ENCODE measurements around the gene TOM1L2.

The TOM1L2 gene

GRCh38 chr17:17900615-17901520 is 71.3 kb downstream of the TOM1L2 start:
- in situ Hi-C loops (cut with MboI; ENCODE audit: low sequenced_read_pairs): no loop called here

GRCh38 chr17:17899486-17899885 is 72.7 kb downstream of the TOM1L2 start:
- in situ Hi-C loops (cut with MboI; ENCODE audit: low sequenced_read_pairs): no loop called here

DNA sequence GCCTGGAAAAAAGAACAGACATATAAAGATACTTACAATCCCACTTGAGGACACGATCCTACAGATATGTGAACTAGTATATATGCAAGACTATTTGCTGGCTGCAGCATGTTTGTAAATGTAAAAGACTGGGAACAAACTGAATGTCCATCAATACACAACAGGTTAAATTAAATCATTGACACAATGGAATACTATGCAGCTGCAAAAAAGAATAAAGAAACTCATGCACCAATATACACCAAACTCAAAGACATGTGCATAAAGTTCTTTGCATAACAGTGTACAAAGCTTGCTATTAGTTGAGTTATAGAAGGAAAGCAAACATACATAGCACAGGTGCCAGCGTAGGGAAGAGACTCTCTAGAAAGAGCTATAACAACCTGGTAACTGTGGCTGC is 73.5 kb downstream of the TOM1L2 start:
- in situ Hi-C loops (cut with MboI; ENCODE audit: low sequenced_read_pairs): no loop called here

DNA sequence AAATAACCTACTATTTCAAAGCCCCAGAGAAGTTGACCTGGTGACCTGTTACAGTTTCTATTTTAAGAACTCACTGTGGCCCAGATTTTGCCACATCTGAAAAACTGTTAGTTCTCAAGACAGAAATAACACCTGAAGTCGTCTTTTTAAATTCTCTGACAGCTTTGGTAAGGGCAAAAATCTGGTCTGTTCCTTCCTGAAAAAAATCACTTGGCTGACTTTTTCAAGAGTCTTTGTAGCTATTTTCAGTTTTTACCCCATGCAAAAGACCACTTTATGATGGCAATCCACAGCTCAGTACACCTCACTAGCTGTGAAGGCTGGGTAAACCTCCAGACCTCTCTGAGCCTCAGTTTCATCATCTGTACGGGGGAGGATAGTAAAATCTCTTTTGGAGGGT is 74.8 kb downstream of the TOM1L2 start:
- in situ Hi-C loops (cut with MboI; ENCODE audit: low sequenced_read_pairs): no loop called here

GRCh38 chr17:17896746-17897145 is 75.5 kb downstream of the TOM1L2 start:
- in situ Hi-C loops (cut with MboI; ENCODE audit: low sequenced_read_pairs): no loop called here

GRCh38 chr17:17893801-17894644 is 78.2 kb downstream of the TOM1L2 start:
- in situ Hi-C loops (cut with MboI; ENCODE audit: low sequenced_read_pairs): no loop called here

- in situ Hi-C loops (cut with MboI; ENCODE audit: low sequenced_read_pairs): no loop called here
Observed at GRCh38 chr17:17892731-17893130, 79.5 kb downstream of the TOM1L2 start.

- in situ Hi-C loops (cut with MboI; ENCODE audit: low sequenced_read_pairs): no loop called here
Observed at GRCh38 chr17:17892009-17892408, 80.2 kb downstream of the TOM1L2 start.

DNA sequence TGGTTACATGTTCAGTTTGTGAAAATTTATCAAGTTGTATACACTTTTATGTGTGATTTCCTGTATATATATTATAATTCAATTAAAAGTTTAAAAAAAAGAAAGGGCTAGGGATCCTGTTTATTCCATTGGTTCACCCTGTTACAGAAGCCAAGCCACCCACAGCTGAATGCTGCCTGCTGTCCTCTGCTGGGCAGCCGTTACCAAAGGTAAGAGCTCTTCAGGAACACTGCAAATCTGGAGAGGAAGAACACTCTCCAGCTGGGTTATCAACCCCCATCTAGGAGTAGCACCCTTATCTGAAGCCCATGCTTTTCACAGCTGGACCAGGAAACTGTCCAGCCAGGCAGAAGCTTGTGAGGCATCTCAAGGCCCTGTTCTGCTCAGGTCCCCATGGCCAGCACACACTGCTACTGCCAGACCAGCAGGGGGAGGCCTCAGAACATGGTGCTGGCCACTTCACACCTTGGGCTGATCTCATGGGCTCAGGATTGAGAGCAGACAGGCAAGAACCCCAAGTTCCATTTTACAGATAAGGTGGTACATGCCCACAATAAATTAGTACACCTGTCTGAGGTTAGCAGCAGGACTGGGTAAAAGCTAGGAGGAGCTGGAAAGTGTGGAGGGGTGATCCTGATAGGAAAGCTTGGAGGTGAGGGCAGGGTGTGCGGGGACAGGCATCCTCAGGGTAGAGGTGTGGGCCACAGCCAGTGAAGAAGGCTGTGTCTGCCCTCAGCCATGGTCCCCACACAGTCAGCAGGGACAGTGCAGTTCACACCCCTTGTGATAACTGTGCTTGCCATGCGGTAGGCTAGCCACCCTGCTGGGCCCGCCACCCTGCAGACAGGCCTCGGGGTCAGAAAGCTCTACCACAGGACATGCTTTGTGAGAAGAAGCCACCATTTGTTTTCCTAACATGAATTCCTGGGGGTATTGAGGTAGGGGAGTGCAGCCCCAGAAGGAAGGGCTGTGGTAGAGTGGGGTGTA is 81.1 kb downstream of the TOM1L2 start:
- in situ Hi-C loops (cut with MboI; ENCODE audit: low sequenced_read_pairs): no loop called here

DNA sequence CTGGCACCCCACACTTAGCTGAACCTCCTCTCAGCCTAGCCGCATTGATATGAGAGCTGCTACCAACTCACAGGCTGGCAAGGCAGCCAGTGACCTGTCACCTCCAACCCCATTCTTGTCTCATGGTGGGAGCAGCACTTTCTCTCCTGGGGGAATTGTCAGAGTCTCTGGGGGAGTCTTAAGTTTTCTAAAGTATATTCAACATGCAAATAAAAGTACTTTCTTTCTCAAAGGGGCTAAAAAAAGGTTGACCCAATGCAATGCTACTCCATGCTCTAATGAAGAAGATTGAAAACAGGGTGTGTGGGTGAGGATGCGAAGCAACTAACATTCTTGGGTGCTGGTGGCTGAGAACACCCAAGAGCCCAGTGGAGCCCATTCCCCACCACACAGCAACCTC is 82.3 kb downstream of the TOM1L2 start:
- in situ Hi-C loops (cut with MboI; ENCODE audit: low sequenced_read_pairs): no loop called here

DNA sequence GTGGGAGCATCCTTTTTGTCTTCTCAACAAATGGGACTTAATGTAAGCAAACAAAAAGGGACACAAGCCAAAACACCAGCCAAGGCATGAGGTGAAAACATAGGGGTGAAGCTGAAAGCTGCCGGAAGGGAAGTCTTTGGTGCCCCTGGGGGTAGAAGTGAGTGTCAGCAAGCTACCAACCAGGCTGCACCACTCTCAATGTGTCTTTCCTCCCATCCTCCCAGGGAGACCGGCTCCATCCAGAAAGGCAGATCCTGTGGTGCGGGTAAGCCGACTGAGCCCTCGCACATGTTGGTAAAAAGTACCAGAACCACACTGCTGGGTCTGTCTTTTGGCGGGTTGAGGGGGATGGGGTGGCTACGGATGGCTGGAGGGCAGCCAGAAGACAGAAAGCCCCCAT is 83.4 kb downstream of the TOM1L2 start:
- in situ Hi-C loops (cut with MboI; ENCODE audit: low sequenced_read_pairs): no loop called here

GRCh38 chr17:17888371-17888770 is 83.8 kb downstream of the TOM1L2 start:
- in situ Hi-C loops (cut with MboI; ENCODE audit: low sequenced_read_pairs): no loop called here

- in situ Hi-C loops (cut with MboI; ENCODE audit: low sequenced_read_pairs): no loop called here
Observed at GRCh38 chr17:17887752-17888304, 84.4 kb downstream of the TOM1L2 start.

DNA sequence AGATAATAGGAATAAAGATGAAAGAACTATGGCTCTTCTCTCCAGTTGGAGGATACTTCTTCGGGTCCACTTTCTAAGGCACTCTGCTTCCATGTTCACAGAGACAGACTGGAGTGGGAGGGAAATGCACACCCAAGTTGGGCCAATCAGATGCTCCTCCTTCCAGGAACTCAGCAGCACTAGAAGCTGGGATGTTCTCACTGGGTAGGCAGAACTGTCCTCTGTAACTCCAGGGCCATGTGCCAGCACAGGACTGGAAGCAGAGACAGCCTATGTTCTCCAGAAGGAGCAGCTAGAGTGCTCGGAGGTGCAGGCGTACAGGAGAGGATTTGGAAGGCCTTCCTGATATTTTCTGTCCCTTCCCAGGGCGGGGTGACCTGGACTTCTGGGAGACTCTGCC is 85.5 kb downstream of the TOM1L2 start:
- in situ Hi-C loops (cut with MboI; ENCODE audit: low sequenced_read_pairs): no loop called here

GRCh38 chr17:17886226-17886625 is 86.0 kb downstream of the TOM1L2 start:
- in situ Hi-C loops (cut with MboI; ENCODE audit: low sequenced_read_pairs): no loop called here

DNA sequence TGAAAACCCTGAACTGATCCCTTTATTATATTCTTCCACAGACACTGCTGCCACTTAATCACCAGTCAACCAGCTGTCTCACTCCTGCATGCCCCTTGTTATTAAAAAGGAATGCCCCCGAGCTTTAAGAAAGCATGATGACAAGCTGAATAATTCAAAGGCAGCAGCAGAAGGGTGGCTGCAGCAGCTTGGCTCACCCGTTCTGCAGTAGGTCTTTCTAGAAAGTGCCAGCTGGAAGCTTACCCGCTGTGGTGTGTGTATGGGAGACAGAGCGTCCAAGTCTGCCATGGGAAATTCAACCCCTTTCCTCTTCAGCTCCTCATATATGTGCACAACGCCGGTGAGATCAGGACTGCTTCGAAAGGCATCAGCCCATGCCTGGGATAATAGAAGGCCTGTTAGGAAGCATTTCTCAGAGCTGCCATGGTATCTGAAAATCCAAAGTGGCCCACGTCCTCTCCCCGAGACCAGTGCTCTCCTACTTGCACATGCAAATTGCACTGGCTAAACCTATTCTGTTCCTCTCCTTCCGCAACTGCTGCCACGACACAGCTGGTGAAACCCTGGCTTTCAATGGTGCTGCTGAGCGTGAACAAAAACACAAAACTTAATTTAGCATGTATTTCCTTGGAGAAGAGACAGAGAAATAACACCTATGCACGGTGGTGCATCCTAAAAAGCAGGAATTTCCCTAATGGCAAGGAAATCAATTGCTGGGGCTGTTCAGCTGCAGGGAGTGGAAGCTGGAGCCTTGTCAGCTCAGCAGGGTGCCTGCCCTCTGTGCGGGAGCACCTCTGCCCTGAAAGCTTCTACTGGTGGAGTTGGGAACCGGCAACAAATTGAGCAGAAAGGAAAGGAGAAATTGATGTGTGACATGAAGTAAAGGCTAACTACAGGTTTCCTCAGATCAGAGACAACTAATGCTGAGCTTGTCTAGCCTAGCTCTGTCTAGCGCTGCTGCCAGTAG is 87.5 kb downstream of the TOM1L2 start:
- in situ Hi-C loops (cut with MboI; ENCODE audit: low sequenced_read_pairs): no loop called here

GRCh38 chr17:17883801-17884200 is 88.4 kb downstream of the TOM1L2 start:
- in situ Hi-C loops (cut with MboI; ENCODE audit: low sequenced_read_pairs): no loop called here

DNA sequence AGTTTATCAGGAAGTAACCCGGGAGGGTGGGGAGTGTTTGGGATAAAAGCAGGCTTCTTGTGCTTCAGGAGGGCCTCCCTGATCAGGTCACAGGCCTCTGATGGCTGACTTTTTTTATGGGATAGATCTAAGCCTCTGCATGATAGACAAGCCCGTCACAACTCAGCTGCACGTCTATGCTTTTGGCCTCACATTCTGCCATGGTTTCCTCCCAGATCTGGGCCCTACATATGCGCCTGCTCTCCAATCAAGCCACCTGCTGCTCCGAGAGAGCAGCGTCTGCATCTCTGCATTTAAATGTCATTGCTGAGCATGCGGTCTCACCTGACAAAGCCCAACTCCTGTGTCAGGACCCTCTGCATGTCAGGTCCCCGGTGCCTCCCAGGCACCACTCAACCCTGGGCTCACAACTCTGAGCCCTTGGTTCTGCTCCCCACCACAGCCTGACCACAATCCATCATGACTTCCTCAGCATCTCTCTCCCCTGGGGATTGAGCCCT is 90.1 kb downstream of the TOM1L2 start:
- in situ Hi-C loops (cut with MboI; ENCODE audit: low sequenced_read_pairs): no loop called here

DNA sequence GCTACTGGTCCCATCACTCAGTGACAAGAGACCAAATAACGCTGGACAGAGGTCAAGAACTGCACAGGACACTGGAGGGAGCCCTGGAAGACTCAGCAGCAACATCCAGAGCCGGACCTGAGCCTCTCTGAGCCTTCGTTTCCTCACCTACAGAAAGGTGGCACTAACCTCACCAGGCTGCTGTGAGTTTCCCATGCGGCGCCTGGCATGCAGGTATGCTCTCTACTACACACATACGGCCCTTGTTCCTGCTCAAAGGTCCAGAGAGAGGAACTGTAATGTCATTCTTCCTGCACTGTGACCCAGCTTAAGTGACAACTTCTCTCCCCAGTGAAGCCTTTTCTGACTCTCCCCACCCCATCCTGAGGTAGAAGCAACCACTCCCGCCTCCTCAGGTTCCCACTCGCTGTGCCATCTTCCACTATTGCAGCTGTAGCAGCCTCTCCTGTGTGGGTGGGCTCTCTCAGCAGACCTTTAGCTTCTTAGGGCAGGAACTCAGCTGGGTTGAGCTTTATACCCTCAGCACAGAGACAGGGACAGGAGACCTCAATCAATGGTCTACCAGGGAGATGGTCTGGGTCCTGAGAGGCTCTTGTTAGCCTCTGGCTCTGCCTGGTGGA is 91.5 kb downstream of the TOM1L2 start:
- in situ Hi-C loops (cut with MboI; ENCODE audit: low sequenced_read_pairs): no loop called here

All from HL-60/S4 treated with phorbol 12-myristate 13-acetate at 8.2 ng/mL for 4 days and 3 days (cell line).